Stimulated activated CD8-positive, alpha-beta memory T cell treated with anti-CD3 and anti-CD28 coated beads, Interleukin-15, amount 100 ng/mL, for 4 hours (primary cell): ENCODE data around the gene GMPPB.
"Not testable (repeated sequence)": the region's sequence is repeated elsewhere in the genome, so short reads cannot be mapped to it uniquely, and the experiment has no call there.

ENCODE experiments used
- DNase-seq, 2 donors: peaks; one replicate each; pipeline ENCODE4 v3.0.0-alpha.2; 2020; ENCODE audit warnings: low read depth in 2 of 2

The GMPPB gene

DNA sequence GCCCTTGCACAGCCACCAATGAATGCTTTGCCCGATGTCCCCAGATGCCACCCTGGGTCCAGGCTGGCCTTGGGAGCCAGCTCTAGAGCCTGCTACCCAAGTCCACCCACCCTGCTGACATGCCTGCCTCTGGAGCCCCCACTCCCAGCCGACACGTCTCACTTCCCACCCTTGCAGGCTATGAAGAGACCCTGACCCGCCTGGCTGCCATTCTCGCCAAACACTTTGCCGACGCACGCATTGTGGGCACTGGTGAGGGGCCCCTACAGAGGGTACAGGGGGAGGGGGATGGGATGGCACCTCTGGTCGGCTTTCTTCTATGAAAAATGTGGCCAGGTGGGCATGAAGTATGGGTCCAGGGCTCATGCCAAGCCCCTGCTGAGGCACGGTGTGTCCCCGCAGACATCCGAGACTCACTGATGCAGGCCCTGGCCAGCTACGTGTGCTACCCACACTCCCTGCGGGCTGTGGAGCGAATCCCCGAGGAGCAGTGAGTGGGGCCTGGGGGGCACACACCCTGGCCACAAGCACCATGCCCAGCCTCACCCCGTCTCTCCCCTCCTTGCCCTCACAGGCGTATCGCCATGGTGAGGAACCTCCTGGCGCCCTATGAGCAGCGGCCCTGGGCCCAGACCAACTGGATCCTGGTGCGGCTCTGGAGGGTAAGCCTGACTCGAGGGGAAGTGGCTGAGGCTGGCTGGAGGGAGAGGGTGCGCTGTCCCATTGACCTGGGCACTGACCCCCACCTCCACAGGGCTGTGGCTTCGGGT lies 10.2 kb downstream of the GMPPB start:
- DNase-seq, result no peak

DNA sequence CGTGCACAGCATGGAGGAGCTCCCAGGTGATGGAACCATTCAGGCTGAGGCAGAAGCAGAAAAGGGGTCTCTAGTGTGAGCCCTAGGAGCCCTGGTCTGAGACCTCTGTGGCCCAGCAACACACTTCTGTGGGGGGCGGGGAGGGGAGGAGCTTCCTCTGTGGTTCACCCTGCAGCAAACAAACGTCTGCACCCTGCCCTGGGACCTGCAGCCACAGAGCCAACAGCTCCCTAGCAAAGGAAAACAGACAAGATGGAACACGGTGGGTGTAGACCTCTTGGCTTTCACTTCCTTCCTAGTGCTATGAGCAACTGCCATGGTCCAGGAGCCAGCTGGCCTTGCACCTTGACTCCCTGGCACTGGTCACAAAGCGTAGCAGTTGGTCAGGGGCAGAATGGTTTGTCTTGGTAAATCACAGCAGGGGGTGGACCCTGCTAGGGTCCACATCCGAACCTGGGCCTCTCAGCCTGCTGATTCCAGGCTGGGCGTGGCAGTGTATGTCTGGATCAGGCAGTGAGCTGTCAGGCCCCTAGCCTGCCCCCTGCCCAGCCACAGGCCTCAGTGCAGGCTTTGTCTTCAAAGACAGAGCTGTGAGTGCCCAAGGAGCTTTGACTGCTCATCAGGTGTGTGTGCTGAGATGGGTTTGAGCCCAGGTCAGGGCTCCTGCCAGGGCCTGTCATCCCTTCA lies 11.0 kb downstream of the GMPPB start:
- DNase-seq, result no peak

DNA sequence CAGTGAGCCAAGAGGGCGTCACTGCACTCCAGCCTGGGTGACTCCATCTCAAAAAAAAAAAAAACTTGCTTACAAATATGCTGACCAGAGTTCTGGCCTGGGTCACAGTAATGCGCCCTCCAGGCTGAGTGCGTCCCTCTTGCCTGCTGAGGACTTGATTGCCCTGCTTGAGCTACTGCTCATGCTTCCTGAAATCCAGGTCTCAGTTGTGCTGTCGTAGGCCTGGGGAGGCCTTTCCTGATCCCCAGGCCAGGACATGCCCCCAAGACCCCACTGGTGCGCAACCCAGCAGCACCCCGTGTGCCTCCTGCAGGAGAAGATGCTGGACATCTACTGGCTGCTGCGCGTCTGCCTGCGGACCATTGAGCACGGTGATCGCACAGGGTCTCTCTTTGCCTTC lies 11.6 kb downstream of the GMPPB start:
- no peak for DNase-seq

DNA sequence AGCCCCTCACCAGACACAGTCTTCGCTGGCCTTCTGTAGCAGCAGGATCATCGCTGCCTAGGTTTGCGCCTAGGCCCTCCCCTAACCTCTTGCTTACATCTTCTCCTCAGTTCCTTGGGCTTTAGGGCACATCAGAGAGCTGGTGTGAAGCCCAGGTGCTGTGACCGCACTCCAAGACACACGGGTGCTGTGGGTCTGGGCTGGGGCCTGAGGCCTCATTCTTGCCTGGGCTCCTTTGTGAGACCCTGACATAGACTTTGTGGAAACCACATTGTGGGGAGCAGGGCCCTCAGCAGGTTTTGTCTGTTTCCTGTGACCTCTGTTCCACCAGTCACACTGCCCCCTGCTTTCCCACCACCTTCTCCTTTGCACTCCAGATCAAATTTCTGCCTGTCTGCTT lies 12.3 kb downstream of the GMPPB start:
- DNase-seq, result no peak

DNA sequence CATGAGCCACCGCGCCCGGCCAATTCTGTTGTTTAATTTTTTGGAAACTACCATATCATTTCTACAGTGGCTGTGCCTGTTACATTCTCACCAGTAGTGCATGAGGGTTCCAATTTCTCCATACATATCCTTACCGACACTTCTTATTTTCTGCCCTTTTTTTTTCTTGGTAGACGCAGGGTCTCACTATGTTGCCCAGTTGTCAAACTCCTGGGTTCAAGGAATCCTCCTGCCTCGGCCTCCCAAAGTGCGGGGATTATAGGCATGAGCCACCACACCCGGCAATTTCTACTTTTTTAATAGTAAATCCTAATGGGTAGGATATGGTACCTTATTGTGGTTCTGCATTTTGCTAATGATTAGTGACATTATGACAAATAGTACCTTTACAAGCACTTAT lies 13.9 kb downstream of the GMPPB start:
- no peak for DNase-seq

DNA sequence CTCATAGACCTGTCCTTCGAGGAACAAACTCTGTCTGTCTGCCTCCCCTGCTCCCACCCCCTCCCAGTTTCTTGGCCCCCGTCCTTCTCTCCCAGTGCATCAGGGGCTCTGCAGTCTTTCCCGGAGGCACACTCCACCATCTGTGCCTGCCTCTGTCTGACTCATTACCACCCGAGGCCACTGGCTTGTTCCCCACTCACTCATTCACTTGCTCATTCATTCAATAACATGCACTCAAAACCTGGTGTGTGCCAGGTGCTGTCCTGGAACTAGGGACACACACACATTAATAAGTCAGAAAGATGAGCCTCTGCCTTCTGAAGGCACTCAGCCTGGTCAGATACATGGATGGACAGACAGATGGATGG lies 16.7 kb downstream of the GMPPB start:
- no peak for DNase-seq

DNA sequence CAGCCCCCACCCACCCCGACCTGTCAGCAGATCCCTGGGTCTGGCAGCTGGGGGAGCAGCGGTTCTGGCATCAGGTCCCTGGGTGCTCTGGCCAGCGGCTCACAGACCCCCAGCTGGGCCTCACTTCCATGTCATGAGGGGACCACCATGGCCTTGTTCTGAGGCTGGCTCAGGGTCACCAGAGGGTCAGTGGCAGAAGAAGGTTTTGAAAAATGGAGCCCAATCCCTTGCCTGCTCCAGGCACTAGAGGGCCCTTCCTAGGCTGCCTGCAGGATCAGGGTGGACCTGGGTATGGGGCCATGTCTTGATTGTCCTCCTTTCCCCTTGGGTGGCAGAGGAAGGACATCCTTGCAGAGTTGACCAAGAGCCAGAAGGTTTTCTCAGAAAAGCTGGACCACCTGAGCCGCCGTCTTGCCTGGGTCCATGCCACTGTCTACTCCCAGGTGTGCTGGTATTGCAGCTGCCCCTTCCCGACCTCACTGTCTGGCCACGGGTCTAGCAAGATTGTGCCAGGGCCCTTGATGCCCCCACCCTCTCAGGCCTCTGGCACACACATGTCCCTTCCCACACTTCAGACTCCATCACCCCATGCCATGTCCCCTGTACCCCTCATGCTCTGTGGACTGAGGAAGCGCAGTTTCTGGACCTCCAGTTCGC lies 17.2 kb downstream of the GMPPB start:
- DNase-seq, result no peak

DNA sequence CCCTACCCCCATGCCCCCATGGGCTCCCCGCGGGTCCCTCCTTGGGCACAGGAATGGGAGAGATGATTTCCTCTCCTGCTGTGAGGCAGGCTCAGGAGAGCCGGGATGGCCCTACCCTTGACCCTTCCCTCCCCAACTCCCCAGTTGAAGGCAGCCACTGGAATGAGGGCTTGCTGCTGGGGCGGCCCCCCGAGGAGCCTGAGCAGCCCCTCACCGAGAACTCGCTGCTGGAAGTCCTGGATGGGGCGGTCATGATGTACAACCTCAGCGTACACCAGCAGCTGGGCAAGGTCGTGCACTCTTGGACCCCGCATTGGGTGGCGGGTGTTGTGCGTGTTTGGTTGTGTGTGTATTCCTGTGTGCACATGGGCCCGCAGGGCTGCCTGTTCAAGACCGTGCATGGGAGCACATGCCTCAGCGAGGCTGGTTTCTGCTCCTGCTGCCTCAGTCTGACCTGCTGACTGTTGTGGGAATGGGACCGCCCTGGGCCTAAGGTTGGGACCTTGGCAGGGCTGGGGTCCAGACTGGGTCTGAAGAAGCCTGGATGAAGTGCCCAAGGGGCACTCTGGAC lies 18.3 kb downstream of the GMPPB start:
- no peak for DNase-seq

DNA sequence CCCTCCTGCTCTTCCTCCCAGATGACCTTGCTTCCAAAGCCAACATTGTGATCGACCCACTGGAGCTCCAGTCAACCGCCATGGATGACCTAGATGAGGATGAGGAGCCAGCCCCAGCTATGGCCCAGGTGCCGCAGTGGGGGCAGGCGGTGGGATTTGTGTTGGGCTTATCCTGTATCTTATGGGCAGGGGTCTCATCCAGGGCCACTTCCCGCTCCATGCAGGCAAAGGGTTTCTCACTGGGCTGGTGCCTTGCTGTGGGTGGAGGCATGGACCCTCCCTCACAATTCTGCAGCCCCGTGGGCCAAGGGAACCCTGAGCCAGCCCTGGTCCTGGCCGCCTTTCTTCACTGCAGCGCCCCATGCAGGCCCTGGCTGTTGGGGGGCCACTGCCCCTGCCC lies 19.1 kb downstream of the GMPPB start:
- no peak for DNase-seq

DNA sequence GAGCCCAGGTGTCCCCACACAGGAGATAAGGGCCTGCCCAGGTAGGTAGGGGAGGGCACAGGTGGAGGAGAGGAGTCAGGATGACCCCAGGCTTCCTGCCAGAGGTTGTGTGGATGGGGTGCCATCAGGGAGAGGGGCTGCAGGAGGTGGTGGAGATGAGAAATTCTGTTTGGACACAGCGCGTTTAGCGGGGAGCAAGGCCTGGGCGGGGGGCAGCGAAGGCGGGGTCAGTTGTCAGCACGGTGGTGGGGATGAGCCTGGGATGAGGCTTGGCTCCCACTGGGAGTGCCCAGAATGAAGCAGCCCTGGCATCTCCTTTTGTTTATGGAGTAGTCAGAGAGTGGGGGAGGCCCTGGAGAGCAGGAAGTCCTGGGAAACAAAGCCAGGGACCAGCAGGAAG lies 19.8 kb downstream of the GMPPB start:
- no peak for DNase-seq

DNA sequence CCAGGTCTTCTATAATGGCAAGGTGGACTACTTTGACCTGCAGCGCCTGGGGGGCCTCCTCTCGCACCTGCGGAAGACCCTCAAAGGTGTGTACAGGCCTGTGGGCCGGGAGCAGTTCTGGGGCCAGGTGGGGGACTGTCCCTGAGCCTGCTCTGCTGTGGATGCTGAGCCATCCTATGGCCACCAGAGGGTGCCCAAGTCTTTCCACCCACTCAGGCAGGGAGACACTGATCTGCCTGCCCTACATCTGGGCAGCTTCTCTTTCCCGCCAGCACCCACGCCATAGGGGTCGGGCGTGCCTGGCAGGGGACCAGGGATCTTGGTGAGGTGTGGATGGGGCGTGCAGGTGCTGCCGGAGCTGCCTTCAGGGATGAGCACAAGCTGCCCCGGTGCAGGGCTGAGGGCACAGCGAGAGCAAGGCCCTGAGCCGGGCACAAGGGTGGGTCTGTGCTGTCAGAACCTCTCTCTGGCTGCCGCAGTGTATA lies 20.3 kb downstream of the GMPPB start:
- no peak for DNase-seq

DNA sequence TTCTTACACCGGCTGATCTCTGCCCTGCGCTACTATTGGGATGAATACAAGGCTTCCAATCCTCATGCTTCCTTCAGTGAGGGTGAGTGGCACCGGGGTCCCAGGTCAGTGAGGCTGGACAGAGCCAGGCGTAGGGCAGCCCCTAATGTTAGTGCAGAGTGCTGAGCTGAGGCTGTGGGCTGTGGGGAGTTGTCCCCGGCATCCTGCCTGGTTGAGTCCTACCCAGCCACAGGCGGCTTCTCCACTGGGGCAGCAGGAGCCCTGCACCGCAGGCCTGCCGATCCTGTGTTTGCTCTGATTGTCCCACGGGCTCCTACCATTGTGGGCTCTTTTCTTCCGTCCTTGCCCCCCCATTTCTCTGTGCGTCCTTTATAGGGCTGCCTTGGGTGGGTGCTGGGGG lies 21.1 kb downstream of the GMPPB start:
- no peak for DNase-seq

DNA sequence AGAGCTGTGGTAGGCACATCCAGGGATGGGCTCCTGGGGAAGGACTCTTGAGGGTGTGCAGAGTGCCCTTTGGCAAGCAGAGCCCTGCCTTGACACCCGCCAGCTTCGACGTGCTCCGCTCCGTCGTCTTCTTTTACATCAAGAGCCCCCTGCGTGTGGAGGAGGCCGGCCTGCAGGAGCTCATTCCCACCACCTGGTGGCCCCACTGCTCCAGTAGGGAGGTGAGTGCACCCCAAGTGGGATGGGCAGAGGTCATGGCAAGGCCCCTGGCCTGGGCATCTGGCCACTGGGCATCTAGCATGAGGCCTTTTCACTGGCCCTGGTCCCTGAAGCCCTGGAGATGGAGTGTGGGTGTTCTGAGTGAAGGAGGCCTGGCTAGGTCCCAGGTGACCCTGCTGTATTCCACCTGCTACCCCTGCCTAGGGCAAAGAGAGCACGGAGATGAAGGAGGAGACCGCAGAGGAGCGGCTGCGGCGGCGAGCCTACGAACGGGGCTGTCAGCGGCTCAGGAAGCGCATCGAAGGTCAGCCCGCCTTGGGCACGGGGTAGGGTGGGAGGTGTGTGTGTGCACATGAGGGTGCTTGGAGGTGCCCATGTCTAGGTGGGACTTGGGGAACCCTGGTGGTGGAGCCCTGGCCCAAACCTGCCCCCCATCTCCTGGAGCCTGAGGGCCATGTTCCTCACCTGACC lies 22.2 kb downstream of the GMPPB start:
- DNase-seq, result no peak

DNA sequence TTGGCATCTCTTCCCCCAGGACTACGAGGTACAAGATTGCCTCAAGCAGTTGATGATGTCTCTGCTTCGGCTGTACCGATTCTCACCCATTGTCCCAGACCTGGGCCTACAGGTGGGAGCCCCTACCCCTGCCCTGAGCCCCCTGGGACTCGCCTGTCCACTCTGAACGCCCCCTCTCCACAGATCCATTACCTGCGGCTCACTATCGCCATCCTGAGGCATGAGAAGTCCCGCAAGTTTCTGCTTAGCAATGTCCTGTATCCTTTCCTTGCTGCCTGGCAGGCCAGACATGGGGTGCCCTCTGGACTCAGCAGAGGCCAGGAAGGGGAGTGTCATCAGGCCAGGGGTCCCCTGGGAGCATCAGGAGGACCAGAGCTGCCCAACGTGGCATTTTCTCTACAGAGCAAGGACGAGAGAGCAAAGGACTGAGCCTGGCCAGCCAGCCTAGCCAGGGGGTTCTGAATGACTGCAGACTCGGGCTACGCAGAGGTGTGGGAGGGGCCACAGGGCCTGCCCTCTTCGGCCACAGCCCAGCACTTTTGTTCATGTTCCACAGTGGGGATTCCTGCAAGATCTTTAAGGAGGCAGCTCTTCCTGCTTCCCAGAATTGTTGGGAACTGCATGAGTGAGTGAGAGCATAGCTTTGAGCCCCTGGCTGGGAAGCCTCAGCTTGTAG lies 23.2 kb downstream of the GMPPB start:
- no peak for DNase-seq

DNA sequence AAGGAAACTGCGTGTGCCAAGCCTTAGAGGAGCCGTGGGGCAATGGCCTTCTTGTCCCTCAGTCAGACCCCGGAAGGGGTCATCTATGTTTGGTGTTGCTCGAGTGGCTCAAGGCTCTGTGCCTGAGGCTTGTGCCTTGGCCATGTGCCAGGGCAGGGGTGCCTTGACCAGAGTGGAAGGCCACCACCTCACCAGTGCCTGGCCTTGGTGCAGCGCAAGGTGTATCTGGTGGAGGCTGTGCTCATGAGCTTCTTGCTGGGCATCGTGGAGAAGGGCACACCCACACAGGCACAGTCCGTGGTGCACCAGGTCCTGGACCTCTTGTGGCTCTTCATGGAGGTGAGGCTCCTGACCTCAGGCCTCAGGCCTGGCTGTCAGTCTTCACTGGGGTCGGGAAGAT lies 23.7 kb downstream of the GMPPB start:
- no peak for DNase-seq

DNA sequence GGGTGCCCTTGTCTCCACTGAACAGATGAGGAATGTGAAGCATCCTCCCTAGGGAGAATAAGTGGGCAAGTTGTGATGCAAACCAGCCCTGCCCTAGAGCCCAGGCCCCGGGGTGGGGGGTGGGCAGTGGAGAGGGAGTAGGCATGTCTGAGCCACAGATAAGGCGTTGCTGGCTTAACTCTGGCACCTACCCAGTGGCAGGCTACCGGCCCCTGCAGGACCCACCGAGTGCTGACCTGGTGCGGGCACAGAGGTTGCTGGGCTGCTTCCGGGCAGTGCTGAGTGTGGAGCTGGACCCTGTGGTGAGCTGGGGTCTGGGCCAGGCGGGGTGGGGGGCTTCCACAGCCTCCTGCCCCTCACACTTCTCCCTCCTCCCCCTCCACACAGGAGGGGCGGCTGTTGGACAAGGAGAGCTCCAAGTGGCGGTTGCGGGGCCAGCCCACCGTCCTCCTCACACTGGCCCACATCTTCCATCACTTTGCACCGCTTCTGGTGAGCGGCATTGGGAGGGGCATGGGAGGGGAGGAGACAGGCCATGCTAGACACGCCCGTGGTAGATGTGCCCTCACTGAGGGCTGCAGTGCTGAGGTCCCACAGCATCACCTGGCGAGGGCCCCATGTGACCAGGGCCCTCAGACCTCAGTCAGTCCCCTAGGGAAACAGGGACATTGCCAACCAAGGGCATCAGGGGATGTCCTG lies 24.3 kb downstream of the GMPPB start:
- DNase-seq, result no peak

DNA sequence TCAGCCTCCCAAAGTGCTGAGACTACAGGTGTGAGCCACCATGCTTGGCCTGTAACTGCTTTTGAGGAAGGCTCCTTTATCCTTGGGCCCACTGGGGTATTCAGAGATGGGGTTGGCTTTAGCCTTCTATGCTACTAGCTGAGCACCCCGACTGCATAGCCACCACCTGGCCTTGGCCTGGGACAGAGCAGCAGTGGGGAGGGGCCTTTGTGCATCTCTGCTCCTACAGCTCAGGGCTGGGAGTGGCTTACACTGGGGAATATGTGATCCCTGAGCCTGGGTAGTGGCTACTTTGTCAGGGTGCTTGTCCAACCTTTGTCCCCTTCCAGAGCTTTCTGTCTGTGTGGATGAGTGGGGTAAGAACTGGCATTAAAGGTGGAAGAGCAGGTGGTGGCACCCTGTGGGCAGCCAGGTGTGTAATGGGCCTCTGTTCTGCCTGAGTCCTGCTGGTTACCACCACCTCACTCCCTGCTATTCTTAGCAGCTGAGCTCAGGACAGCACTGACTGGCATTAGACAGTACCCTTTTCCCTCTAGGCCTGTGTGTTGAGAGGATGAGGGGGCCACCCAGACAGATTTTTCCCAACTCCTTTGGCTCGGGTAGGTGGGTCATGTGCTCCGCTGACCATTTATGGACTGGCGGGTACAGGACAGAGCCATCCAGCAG lies 28.3 kb downstream of the GMPPB start:
- not testable (repeated sequence) for DNase-seq

DNA sequence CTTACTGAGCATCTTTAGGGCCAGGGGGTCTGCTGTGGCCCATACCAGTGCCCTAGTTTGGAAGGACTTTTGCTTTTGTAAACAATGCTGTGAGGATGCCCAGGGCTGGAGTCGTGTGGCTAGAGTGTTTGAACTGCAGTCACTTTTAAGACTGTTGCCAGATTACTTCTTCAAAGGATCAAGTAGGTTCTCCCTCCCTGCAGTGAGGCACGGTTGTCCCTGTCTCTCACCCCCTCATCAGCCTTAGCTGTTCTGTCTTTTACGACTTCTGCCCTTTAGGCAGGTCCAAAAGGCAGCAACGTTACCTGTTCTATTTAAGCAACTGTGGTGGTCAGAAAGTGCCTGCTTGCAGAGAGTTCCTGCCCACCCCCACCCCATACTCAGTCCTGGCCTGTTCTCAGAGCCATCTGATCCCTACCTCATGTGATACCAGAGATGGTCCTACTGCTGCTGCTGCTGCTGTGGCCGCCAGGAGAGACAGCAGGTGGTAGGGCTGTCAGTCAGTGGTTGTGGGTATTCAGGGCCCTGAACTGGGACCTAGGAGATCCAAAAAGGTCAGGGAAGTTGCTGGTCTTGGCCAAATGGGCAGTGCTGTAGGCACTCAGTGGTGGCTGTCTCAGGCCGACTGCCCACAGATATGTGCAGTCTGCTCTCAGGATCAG lies 29.2 kb downstream of the GMPPB start:
- DNase-seq, result not testable (repeated sequence)

DNA sequence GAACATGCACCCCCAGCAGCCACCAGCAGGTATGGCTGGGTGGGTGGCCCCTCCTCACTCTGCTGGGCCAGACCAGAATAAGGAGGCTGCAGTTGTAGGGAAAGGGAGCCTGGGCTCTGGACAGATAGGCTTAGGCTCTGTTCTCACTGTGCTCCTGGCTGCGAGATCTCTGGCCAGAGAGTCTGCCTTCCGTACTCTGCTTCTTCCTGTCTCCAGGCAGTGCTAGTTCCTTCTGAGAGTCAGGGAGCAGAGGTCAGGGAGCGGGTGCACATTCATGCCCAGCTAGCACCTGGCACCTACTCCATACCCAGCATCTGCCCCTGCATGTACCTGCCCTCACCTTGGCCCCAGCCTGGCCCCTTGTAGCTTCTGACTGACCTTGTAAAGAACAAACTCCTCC lies 32.3 kb downstream of the GMPPB start:
- DNase-seq, result not testable (repeated sequence)

DNA sequence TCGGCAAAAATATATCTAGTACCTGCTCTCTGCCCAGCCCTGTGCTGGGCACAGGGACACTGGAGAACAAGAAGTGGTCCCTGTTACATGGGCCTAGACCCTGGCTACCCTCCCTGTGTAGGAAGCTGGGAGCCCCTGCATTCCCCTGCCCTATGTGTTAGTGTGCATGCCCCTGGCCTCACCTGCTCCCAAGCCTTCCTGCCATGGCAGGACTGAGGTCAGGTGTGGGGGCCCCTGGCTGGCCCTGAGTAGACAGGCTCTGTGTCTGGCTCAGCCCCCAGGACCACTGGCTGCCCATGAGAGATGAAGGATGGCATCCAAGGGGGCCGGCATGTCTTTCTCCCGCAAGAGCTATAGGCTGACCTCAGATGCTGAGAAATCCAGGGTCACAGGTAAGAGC lies 32.9 kb downstream of the GMPPB start:
- DNase-seq, result not testable (repeated sequence)
